ENCODE results near the gene NFIA.

GRCh38 chr1:61085206-61085982 lies 3.0 kb downstream of the NFIA start:
- no peak for TF ChIP-seq CTCF (IDR thresholded peaks at IDR 0.05)
- no peak for TF ChIP-seq POLR2AphosphoS5 (IDR thresholded peaks at IDR 0.05)
- no peak for TF ChIP-seq POLR2A (IDR thresholded peaks at IDR 0.05)
